IPS-18a (cell line): Measurements from ENCODE around the gene TGFBI.

ENCODE experiments used
- H3K27ac ChIP-seq: one replicate; pipeline ENCODE4 v1.5.1; 2013; ENCODE audit warnings: low read length
- H3K27me3 ChIP-seq: one replicate; pipeline ENCODE4 v1.6.1; 2013; ENCODE audit warnings: mild to moderate bottlenecking, low read length; ENCODE audit not compliant: control insufficient read depth, insufficient read depth
- H3K36me3 ChIP-seq: one replicate; pipeline ENCODE4 v1.6.1; 2013; ENCODE audit warnings: low read depth, low read length; ENCODE audit not compliant: control insufficient read depth
- H3K4me1 ChIP-seq: one replicate; pipeline ENCODE4 v1.6.1; 2013; ENCODE audit warnings: low read depth, low read length; ENCODE audit not compliant: control insufficient read depth
- H3K4me3 ChIP-seq: one replicate; pipeline ENCODE4 v1.5.1; 2013; ENCODE audit warnings: low read length
- H3K9ac ChIP-seq: one replicate; pipeline ENCODE4 v1.6.1; 2013; ENCODE audit warnings: mild to moderate bottlenecking, low read length, moderate library complexity
- H3K9me3 ChIP-seq: one replicate; pipeline ENCODE4 v1.6.1; 2013; ENCODE audit warnings: low read depth, low read length; ENCODE audit not compliant: control insufficient read depth

Gene TGFBI

DNA sequence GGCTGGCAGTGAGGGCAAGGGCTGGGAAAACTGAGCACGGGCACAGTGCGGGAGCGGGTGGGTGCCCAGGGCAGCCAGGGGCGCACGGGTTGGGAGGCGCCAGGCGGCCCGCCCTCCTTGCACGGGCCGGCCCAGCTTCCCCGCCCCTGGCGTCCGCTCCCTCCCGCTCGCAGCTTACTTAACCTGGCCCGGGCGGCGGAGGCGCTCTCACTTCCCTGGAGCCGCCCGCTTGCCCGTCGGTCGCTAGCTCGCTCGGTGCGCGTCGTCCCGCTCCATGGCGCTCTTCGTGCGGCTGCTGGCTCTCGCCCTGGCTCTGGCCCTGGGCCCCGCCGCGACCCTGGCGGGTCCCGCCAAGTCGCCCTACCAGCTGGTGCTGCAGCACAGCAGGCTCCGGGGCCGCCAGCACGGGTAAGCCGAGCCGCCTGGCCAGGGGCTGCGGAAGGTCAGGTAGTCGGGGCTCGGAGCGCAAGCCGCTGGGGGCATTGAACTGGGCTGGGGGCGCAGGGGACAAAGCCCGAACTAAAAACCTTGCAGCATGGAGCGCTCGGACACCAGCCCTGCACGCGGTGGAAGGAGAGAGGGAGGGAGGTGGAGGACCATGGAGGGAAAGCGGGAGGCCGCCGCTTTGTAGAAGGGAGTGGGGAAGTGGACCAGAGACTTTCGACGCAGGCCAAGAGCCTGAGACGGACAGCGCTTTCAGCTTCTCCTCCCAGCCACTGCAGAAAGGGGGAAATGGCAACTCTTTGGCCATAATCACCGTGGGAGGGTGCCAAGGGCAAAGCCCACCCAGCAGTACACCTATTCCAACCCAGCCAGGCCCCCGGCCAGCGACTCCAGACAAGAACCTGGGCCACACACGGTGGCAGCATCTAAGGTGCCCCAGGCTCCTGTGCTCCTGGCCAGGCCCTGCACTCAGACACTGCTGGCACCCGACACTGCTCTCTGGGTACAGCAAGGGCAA, at the start of gene TGFBI:
Gene TGFBI, plus strand, starts transcription at position 207 of the 961 bp plus-strand sequence. Its CDS starts 68 bp downstream, at position 275.
- Histone ChIP-seq H3K9ac (peak within 1 kb of the TSS; percentile 53), H3K9me3 (no peaks in the 10 kb centered on the region), H3K4me1 (no peaks in the 10 kb centered on the region), H3K36me3 (no peaks in the 10 kb centered on the region), H3K27me3 (peaks cover 45% of the 10 kb centered on the region), H3K27ac (no peak within 1 kb of the TSS), H3K4me3 (peak within 1 kb of the TSS; percentile 53)

DNA sequence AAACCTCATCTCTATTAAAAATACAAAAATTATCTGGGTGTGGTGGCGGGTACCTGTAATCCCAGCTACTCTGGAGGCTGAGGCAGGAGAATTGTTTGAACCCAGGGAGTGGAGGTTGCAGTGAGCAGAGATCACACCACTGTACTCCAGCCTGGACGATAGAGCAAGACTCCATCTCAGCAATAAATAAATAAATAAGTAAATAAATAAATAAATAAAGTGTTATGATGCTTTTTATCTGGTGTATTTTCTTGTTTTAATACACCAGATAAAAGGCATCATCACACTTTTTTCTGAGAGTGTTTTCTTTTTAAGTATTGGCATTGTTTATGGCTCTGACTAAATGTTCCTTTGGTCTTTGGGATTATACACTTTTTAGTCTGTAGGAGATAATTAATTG, 49.8 kb upstream of the TGFBI start:
- no peak overlapping the region for H3K27ac ChIP-seq
- no peak overlapping the region for H3K4me3 ChIP-seq
- peaks cover 11% of the 10 kb centered on the region for H3K4me1 ChIP-seq
- H3K9me3 ChIP-seq = no peaks in the 10 kb centered on the region
- H3K36me3 ChIP-seq = no peaks in the 10 kb centered on the region
- no peaks in the 10 kb centered on the region for H3K27me3 ChIP-seq
- no peak overlapping the region for H3K9ac ChIP-seq

DNA sequence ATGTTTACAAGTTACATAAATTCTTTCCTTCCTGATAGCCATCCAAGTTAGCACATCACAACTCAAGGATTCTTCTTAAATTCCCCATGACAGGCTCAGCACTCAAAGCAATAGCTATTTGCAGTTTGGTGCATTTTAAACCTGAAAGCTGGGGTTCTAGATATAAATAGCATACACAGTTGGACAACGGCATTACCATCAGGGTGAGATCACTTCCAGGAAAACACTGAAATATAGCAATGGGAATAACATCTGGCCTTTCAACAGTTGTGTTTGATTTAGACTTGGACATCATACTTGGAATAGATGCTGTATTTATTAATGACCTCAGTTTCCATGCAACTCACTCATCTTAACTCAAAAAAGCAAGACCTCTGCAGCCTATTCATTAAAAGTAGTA, 49.3 kb upstream of the TGFBI start:
- Histone ChIP-seq H3K4me1 (peaks cover 11% of the 10 kb centered on the region), H3K9ac (no peak overlapping the region), H3K36me3 (no peaks in the 10 kb centered on the region), H3K9me3 (no peaks in the 10 kb centered on the region), H3K27me3 (no peaks in the 10 kb centered on the region), H3K27ac (no peak overlapping the region), H3K4me3 (no peak overlapping the region)

DNA sequence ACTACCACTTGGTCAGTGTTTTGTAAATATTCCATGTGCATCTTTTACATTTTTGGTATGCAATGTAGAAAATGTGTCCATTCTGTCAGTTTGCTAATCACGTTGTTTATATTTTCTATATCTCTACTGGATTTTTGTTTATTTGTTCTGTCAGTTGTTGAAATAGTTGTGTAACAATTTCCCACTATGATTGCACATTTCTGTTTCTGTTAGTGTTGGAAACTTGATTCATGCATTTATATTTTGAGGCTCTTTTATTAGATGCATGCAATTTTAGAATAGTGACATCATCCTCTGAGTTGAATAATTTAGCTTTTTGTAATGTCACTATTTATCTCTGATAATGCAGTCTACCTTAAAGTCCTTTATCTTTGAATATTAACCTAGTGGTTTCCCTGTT, 48.2 kb upstream of the TGFBI start:
- Histone ChIP-seq H3K4me3 (no peak overlapping the region), H3K9me3 (no peaks in the 10 kb centered on the region), H3K4me1 (peaks cover 6% of the 10 kb centered on the region), H3K9ac (no peak overlapping the region), H3K36me3 (no peaks in the 10 kb centered on the region), H3K27ac (no peak overlapping the region), H3K27me3 (no peaks in the 10 kb centered on the region)

DNA sequence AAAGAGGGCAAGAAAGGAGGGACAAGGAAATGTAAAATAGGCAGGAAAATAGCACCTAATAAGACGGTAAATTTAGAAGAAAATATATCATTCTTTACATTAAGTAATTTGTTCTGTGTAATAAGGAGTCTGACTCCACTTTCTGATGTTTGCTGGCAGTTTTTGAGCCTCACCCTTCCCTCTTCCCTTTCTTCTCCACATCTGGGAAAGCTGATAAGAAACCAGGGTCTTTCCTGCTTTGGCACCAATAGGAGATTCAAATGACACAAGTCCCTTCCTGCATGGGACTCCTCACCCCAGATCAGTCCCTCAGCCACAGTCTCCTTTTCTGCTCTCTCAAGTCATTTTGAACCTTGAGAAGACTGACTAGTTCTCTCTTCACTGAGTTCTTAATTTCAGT, 42.8 kb upstream of the TGFBI start:
- H3K4me1 ChIP-seq = no peaks in the 10 kb centered on the region
- H3K9ac ChIP-seq = no peak overlapping the region
- no peak overlapping the region for H3K4me3 ChIP-seq
- H3K27ac ChIP-seq = no peak overlapping the region
- H3K27me3 ChIP-seq = no peaks in the 10 kb centered on the region
- no peaks in the 10 kb centered on the region for H3K9me3 ChIP-seq
- H3K36me3 ChIP-seq = no peaks in the 10 kb centered on the region

DNA sequence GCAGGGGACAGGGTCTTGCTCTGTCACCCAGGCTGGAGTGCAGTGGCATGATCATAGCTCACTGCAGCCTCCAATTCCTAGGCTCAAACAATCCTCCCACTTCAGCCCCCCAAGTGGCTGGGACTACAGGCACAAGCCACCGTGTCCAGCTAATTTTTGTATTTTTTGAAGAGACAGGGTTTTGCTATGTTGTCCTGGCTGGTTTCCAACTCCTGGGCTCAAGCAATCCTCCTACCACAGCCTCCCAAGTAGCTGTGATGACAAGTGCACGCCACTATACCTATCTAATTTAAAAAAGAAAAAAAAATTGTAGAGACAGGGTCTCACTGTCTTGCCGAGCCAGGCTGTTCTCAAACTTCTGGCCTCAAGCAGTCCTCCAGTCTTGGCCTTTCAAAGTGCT, 42.4 kb upstream of the TGFBI start:
- Histone ChIP-seq H3K9me3 (no peaks in the 10 kb centered on the region), H3K9ac (no peak overlapping the region), H3K27ac (no peak overlapping the region), H3K4me1 (no peaks in the 10 kb centered on the region), H3K27me3 (no peaks in the 10 kb centered on the region), H3K4me3 (no peak overlapping the region), H3K36me3 (no peaks in the 10 kb centered on the region)

DNA sequence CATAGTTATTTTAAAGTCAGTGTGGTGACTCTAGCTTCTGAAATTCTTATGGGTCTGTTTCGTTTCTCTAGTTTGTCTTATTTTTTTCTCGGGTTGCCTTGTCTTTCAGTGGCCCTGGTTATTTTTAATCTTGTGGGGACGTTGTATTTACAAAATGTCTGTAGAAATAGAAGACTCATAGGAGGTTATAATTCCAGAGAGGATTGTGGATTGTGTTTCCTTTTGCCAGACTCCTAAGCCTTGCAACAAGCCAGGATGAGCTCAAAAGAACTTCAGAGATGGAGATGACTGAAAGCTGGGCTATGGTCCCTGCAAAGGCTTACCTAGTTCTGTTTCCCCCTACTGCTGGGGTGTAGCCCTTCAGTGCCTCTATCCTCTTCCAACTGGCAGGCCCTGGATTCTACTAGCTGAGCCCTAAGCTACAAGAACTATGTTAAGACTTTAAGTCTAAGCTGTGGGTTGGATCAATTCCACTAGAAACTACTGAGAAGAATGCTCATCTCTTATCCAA, 41.8 kb upstream of the TGFBI start:
- no peaks in the 10 kb centered on the region for H3K27me3 ChIP-seq
- no peak overlapping the region for H3K27ac ChIP-seq
- H3K9me3 ChIP-seq = no peaks in the 10 kb centered on the region
- no peak overlapping the region for H3K4me3 ChIP-seq
- H3K4me1 ChIP-seq = no peaks in the 10 kb centered on the region
- no peak overlapping the region for H3K9ac ChIP-seq
- no peaks in the 10 kb centered on the region for H3K36me3 ChIP-seq

DNA sequence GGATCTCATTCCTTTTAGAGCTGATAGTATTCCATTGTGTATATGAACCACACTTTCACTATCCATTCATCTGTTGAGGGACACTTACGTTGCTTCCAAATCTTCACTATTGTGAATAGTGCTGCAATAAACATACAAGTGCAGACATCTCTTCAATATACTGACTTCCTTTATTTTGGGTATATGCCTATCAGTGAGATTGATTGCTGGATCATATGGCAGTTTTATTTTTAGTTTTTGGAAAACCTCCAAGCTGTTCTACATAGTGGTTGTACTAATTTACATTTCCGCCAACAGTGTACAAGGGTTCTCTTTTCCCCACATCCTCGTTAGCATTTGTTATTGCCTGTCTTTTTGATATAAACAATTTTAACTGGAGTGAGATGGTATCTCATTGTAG, 40.2 kb upstream of the TGFBI start:
- Histone ChIP-seq H3K27me3 (no peaks in the 10 kb centered on the region), H3K4me1 (no peaks in the 10 kb centered on the region), H3K36me3 (no peaks in the 10 kb centered on the region), H3K9ac (no peak overlapping the region), H3K9me3 (no peaks in the 10 kb centered on the region), H3K4me3 (no peak overlapping the region), H3K27ac (no peak overlapping the region)

DNA sequence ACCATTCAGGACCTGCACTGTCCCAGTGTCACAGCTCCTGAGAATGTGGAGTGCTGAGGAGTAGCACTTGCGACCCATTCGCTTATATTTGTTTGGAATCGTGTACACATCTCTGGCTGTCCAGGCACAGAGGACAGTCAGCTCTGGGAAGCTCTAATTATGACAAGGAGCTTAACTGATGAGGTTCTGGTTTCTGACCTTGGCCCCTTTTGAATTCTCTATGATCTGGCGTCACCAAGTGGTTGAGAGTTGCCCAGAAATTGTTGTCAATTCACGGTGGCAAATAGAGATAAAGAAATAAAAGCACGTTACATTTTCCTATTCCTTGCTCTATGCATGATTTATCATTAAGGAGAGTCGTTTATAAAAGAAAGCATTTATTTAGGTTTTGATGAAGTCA, 39.1 kb upstream of the TGFBI start:
- Histone ChIP-seq H3K4me3 (no peak overlapping the region), H3K27ac (no peak overlapping the region), H3K27me3 (no peaks in the 10 kb centered on the region), H3K9ac (no peak overlapping the region), H3K4me1 (no peaks in the 10 kb centered on the region), H3K9me3 (no peaks in the 10 kb centered on the region), H3K36me3 (no peaks in the 10 kb centered on the region)

DNA sequence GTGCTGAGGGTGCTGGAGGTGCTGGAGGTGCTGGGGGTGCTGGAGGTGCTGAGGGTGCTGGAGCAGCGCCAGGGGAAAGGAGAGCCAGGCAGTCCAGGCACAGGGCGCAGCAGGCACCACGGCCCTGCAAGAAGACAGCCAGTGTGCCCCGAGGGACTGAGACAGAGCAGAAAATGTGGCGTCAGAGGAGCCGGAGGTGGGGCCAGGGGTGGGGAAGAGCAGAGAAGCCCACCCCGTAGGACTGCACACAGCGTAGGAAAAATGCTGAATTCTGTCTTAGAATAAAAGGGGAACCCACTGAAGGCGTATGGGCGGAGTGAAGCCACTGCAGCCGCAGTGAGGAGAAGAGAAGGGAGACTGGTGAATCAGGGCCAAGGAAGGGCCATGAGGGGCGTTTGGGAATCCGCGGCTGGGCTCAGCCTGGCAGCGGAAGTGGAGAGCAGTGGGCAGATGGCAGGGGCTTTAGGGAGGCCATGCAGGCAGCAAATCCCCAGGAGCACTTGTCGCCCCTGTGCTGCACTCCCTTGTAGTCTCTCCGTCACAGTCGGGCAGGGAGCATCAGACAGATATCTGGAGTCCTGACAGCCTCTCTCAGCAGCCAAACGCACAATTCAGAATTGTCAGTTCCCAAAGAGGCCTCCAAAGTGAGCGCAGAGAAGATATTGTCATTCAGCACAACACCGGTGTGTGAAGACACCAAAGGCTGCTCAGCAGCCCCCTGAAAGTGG, 38.1 kb upstream of the TGFBI start:
- no peaks in the 10 kb centered on the region for H3K27me3 ChIP-seq
- H3K9ac ChIP-seq = no peak overlapping the region
- H3K9me3 ChIP-seq = no peaks in the 10 kb centered on the region
- H3K36me3 ChIP-seq = no peaks in the 10 kb centered on the region
- no peak overlapping the region for H3K27ac ChIP-seq
- no peak overlapping the region for H3K4me3 ChIP-seq
- H3K4me1 ChIP-seq = no peaks in the 10 kb centered on the region

DNA sequence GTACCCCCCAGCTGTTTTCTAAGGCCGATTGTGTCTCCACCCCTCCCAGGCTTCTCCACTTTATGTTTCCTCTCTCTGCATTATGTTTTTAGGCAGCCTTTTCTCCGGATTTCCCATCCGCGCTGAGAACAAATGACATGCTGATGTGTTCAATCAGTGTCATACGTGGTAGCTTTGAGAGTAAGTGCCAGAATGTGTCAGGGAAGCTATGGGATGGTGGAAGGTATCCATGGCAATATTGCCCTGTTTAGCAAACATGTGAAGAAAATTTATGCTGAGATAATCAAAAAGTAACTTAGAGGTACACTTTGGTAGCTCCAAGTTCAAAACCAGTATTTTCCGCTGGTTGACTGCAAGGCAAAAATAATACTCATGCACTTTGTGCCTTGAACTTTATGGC, 37.4 kb upstream of the TGFBI start:
- Histone ChIP-seq H3K4me3 (no peak overlapping the region), H3K9ac (no peak overlapping the region), H3K4me1 (no peaks in the 10 kb centered on the region), H3K36me3 (no peaks in the 10 kb centered on the region), H3K27ac (no peak overlapping the region), H3K9me3 (no peaks in the 10 kb centered on the region), H3K27me3 (no peaks in the 10 kb centered on the region)
